ENCODE results near the gene RAPSN.

RAPSN gene

DNA sequence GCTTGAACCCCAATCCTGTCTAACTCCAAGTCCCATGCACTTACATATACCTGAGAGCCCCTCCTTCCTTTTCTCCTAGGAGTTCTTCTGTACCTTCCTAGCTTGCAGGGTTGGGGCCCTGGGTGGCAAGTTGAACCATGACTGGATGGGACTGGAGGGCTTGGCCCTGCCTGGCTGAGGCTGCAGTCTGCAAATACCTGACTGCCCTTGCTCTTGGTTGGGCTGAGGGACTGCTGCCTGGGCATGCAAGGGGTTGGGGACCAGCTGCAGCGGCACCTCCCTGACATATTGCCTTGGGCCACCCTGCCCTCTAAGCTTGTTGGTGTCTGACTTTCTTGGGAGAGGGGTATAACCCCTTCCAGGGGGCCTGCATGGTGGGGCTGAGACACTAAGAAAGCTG is 50.4 kb downstream of the RAPSN start:
- H3K27ac ChIP-seq = no peak overlapping the region
- TF ChIP-seq, protein P1, sequence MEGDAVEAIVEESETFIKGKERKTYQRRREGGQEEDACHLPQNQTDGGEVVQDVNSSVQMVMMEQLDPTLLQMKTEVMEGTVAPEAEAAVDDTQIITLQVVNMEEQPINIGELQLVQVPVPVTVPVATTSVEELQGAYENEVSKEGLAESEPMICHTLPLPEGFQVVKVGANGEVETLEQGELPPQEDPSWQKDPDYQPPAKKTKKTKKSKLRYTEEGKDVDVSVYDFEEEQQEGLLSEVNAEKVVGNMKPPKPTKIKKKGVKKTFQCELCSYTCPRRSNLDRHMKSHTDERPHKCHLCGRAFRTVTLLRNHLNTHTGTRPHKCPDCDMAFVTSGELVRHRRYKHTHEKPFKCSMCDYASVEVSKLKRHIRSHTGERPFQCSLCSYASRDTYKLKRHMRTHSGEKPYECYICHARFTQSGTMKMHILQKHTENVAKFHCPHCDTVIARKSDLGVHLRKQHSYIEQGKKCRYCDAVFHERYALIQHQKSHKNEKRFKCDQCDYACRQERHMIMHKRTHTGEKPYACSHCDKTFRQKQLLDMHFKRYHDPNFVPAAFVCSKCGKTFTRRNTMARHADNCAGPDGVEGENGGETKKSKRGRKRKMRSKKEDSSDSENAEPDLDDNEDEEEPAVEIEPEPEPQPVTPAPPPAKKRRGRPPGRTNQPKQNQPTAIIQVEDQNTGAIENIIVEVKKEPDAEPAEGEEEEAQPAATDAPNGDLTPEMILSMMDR (conservative IDR thresholded peaks at IDR 0.05) = no peak

DNA sequence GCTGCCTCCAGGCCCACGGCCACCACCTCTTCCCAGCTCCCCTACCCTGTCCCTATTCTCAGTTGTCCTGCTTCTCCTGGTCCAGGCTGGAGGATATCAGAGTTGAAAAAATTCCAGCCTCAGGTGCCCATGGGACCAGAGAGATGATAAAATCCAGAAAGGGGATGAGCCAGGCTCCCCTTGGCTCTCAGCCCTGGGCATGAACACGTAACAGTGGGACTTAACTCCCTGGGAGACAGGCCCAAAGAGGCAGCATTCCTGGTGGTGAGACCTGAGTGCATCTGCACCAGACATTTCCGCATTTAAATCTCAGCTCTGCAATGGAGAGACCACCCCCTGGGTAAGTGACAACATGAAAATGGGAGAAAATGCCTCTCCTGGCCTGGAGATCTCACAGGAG is 50.9 kb downstream of the RAPSN start:
- TF ChIP-seq, protein P1 (conservative IDR thresholded peaks at IDR 0.05) = no peak
- no peak overlapping the region for H3K27ac ChIP-seq

DNA sequence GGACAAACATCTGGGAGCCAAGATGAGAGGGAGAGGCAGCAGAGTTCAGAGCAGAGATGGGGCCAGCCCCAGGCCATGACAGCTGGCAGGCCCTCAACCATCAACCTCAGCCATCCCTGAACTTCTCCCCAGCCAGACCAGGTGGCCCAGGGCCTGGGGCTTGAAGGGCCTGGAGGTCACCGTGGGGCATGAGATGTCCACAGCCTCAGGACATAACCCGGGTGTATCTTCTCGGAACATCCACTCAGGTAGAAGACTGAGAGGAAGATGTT is 53.0 kb downstream of the RAPSN start:
- TF ChIP-seq, protein P1 (conservative IDR thresholded peaks at IDR 0.05) = no peak
- no peak overlapping the region for H3K27ac ChIP-seq

DNA sequence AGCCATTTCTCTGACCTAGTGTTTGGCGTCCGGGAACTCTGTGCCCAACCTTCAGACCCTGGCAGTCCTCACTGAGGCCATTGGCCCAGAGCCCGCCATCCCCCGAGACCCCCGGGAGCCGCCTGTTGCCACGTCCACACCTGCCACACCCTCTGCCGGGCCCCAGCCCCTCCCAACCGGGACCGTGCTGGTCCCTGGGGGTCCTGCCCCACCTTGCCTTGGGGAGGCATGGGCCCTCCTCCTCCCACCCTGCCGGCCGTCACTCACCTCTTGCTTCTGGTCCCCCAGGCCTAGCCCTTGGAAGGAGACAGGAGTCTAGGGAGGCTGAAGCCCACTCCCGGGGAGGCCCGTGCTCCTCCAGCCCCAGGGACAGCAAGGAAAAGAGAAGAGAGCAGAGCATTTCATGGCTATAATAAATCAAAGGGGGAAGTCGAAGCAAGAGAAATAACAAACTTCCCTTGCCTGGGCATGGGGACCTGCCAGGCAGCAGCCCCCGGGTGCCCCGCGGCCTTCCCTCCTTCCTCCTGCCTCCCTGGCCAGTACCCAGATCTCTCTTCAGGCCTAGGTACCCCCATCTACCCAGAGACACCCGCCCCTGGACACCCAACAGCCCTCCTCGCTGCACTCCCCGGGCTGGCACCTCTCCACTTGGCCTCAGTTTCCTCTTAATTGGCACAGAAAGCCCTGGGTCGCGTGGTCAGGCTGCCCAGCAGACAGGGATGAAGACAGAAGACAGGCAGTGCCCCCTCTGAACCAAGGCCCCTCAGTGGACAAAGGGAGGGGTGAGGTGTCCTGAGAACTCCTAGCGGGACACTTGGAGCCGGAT is 53.5 kb downstream of the RAPSN start:
- H3K27ac ChIP-seq = no peak overlapping the region
- TF ChIP-seq, protein P1 (conservative IDR thresholded peaks at IDR 0.05) = no peak

DNA sequence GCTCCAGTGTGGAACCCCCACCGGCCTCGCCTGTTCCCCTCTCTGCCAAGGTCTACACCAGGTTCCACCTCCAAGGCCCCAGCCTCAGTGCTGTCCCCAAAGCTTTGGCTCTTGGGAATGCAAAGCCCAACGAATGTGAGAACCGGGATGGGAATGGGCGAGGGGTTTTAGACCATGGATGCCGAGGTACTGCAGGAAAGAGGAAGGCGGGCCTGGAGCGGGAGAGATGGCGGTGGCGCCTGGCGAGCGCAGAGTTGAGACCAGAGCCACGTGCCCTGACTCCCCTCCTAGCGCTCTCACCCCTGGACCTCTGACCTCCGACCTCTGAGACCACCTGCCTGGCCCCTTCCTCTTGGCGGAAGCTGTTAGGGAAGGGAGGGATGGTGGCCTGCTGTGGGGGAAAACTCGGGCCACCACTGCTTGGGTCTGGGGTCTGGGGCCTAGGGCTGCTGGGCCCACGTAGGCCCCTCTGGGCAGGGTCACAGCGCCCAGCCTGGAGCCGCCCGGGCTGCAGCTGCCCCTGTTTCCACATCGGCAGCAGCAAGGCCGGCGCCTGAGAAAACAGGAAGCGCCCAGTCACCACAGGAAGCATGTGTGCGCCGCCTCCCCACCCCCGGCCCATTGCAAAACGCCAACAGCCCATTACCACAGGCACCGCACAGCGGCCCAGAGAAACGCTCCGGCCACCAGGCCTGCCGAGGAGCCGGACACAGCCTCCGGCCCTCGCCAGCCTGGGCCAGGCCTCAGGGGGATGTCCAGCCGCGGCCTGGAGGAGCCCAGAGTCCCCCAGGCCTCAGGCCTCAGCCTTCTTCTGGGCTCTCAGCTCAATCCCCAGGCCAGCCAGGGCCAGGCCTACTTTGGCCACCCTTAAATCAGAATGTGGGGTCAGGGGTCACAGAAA is 54.4 kb downstream of the RAPSN start:
- TF ChIP-seq, protein P1 (conservative IDR thresholded peaks at IDR 0.05) = no peak
- no peak overlapping the region for H3K27ac ChIP-seq

DNA sequence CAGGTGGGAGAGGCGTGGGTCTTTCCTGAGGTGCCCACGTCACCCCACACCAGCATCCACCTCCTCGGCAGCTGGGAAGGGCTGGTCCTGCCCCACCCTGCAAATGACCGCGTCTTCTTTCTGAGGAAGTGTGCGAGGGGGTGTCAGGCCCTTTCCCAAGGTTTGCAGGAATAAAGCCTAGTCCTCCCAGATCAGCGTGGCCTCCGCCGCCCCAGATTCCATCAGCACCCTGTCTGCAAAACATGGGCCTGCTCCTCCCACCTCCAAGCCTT is 55.0 kb downstream of the RAPSN start:
- no peak overlapping the region for H3K27ac ChIP-seq
- TF ChIP-seq, protein P1 (conservative IDR thresholded peaks at IDR 0.05) = no peak

DNA sequence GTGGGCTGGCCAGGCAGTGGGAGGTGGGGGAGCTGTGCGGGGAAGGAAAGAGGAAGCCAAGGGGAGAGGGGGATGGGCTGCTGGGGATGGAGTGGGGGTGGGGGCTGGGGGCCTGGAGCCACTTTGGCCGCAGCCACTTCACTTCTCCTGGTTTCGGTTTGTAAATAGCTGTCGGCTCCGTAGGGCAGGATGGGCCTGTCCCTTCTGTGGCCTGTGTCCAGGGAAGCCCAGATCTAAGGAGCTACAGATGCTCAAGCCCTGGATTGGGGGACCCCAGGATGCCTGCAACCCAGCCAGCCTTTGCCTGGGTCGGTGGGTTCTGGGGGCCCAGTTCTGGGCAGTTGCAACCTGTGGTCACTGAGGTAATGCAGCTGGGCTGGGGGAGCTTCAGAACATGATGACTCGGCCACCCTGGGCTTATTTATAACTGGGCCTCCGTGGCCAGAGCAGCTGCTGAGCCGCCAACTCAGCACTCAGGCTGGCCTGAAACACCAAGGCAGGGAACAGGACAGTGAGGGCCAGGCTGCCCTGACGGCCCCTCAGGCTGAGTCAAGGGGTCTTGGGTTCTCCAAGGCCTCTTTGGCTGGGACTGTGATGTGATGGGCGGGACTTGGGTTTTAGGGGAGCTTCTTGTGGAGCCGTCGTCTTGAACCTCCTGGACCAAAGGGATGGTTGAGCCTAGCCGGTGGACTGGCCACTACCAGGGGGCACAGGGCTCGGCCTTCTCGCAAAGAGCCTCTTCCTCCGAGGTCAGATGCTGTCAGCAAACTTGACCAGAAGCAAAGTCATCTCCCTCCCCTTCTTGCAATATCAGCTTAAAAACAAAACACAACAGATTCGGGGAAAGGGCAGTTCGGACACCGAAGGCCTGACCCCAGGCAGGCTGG is 55.5 kb downstream of the RAPSN start:
- TF ChIP-seq, protein P1 (conservative IDR thresholded peaks at IDR 0.05) = no peak
- no peak overlapping the region for H3K27ac ChIP-seq

Measured in VCaP (cell line).